Epidermal melanocyte (primary cell): ENCODE results near the gene DENND1A.
A peak's percentile ranks its signal among the peaks of the same experiment; 100 is the strongest.

Source experiments
- DNase-seq: peaks from one replicate; pipeline ENCODE4 v3.0.0; 2011; ENCODE audit warnings: low spot score; ENCODE audit not compliant: insufficient read length

Gene DENND1A

DNA sequence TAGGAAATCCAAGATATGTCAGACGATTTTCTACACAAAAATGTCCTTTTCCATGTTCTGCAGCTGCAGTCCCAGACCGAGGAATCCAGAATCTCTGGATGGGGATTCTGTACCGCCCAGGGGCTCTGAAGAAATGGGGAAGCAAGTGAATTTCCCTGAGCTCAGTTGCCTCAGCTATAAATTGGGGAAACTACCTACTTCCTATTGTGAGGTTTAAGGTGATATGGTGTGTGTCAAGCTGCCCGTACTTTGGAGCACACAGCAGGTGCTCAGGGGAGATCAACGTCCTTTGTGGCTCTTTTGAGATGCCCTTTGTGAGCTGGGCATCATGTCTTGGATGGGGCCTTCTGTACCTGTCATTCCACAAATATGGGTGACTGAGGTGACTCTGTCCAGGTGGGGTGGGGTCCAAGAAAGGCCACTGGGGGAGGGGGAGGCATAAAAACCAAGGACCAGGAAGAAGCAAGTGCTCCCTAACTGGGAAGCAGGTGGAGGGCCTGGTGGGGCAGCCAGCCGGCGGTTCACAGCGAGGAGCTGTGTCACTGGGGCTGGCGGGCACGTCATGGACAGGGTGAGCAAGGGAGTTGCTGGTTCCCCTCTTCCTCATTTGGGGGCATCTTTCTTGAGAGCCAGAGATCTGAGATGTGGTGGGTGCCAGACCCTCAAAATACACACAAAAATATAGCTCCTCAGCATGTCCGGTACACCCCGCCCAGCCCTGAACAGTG lies 457.9 kb downstream of the DENND1A start:
- no peak for DNase-seq

DNA sequence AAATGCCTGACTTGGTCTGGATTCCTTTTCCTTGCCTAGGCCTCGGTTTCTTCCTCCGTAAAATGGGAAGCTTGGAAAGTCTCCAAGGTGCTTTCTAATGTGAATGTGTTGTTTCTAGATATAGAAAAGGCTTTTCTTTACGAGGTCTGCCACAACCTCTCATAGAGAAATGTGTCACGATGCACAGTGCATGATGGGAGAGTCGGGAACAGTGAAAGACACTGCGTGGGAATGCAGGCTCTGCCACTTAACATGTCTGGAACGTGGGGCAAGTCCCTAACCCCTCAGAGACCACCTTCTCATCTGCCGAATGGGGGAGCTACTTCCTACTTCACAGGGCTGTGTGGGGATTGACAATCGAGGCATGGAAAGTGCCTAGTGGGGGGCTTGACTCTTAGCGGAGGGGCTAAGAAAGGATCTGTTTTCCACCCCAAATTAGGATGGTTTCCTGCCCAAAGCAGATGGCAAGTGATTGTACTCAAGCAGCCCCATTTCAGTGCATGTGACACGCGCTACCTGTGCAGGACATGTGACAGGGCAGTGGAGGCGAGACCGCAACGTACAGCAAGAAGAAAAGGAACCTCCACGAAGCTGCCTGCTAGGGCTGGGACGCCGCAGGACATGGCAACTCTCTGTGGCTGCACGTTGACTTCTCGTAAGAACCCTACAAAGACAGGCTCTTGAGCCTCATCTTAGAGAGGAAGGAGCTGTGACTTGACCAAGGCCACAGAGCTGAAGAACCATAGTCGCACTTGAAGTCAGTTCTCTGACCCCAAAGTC lies 458.7 kb downstream of the DENND1A start:
- no peak for DNase-seq

DNA sequence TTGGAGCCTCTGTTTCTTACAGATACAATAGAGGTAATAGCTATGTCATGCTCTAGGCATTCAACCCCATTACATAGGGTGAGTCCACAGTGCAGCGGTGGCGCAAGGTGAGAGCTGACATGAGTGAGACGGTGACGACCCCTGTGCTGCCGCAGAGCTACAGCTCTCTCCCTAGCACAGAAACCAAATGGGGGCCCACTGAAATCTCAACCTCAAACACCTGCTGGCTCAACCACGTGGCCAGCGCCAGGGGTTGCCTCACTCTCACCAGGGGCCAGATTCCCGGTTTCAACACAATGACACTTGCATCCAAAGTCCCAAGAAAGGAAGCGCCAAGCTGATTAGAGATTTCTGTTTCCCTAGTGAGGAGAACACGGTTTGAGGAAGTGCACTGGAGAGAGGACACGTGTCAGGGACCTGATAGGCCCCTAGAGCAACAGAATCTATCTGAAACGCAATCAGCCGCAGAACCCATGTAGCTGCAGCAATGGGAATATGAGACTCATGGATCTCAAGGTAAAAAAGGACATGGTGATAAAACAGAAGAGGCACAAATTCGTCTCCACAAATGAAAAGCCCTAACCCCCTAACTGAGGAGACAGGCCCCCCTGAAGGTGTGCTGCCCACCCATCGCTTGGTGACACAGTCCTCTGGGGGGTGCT lies 459.7 kb downstream of the DENND1A start:
- DNase-seq: no peak

DNA sequence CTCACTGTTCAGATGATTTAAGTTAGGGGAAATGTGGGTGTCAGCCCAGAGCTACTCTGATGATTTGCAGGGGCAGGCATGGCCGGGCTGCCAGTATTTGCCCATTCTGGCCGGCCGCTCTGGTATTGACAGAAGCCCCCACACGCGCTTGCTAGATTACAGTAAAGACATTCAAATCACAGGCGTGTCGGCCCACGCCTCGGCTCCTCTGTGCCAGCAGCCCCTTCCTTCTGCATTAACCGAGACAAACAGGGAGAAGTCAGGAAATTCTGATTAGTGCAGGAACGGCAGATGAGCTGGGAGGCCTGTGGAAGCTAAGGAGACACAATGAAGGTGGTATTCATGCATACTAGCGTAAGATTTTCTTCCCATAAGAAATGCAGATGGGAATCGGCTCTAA lies 460.6 kb downstream of the DENND1A start:
- DNase-seq: no peak

DNA sequence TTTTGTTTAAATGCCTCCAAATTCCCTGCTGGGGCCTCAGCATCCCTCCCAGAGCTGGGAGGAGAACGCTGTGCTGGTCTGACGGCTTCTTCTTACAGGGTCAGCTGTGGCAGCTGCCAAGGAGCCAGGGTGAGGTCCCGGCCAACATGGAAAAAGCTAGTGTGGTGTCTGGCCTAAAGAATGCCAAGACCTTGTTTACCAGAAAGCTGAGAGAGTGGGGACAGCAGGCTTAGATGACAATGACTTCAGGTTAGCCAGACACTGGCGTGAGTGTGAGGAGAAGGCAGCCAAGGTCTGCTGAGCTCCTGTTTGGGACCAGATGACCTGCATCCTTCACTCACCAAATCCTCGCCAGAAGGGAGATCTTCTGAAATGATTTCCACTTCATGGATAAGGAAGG lies 461.4 kb downstream of the DENND1A start:
- no peak for DNase-seq

DNA sequence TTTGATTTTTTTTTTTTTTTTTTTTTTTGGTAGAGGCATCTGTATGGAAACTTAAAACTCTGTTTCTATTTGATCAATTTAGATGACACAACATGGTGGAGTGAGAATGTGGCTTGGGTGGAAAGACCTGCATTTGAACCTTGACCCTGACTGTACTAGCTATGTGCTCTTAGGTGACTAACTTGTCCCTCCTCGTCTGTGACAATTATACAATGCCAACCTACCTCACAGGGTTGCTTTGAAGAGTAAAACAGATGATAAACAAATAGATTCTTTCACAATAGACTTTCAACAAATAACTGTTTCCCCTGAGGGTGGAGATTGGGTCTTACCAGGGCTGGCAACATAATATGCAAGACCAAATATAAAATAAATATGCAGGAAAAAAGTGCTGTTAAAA lies 464.6 kb downstream of the DENND1A start:
- no peak for DNase-seq

DNA sequence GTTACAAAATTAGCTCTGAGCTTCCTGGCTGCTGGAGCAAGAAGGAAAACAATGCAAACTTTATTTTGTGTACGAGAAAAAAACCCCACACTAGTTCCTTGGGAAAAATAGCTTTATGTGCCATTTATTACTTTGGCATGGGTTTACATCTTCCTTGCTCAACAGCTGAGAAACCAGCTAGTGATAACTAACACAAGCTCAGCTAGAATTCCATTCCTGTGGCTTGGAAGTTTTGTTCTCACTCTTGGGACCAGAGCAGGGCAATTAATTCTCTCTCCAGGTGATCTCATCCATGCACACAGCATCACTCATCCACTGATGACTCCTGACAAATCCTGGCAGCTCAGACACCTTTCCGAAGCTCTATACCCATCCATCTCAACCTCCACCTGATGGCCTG lies 469.8 kb downstream of the DENND1A start:
- no peak for DNase-seq

DNA sequence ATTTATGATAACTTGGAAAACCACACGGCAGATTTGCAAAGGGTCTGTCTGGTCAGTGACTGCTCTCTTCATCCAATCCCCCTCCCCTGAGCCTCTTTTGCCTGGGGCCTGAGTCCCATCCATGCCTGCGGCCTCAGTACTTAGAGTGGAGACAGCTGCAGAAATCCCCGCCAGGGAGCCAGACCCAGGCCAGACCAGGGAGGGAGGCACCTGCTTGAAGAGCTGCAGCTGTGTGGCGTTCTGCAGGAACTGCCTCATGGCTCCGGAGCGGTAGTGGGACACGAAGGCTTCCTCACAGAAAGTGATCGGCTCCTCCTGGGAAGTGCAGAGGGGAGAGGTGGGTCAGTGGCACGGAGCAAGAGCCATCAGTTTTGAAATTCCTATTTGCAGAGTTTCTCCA lies 472.3 kb downstream of the DENND1A start:
- no peak for DNase-seq

DNA sequence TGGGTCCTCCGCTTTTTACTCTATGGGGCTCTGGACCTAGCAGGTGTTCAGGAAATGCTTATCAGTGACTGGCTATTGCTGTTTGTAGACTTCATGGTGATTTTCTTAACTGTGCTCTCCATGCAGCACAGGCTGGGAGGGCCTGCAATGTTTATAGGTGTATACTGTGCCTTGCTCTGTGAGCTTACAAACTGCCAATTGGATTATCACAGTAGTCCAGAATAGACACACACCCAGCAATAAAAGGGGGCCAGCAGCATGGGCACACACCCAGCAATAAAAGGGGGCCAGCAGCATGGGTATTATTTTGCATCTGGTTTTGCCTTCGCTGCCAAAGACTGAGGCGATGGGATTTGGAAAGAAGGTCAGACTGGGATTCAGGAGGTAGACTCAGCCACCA lies 473.9 kb downstream of the DENND1A start:
- DNase-seq: no peak

DNA sequence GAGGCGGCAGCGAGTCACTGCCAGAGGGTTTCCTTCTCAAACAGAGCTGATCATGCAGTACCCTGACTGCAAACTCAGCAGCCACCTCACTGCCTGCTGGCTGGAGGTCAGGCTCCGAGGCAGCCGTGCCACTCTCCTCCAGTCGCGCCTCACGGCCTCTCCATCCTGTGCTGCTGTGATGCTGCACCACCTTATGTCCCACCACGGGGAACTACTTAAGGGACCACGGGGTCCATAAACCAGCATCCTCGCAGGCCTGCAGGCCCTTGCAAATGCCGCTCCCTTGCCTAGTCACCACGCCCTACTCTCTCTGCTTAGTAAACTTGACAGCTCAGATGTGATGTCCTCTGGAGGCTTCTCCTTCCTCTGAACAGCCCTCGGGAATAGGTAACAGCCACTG lies 474.7 kb downstream of the DENND1A start:
- DNase-seq: no peak

DNA sequence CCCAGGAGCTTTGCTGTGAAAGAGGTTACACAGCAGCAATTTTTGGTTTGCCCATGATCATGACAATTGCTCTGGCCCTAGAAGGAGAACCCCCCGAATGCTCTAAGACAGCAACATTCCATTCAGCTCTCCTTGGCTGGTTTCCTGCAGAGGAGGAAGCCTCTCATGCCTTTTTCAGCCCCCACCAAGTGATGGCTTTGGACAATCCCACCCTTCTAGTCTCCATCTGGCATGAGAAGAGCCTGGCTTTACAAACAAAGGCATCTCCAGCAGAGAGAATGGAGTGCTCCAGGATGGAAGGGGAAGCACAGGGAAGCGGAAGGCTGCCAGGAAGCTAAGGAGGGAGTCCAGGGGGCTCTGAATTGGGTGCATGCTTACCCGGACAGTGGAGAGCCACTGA lies 475.6 kb downstream of the DENND1A start:
- no peak for DNase-seq

DNA sequence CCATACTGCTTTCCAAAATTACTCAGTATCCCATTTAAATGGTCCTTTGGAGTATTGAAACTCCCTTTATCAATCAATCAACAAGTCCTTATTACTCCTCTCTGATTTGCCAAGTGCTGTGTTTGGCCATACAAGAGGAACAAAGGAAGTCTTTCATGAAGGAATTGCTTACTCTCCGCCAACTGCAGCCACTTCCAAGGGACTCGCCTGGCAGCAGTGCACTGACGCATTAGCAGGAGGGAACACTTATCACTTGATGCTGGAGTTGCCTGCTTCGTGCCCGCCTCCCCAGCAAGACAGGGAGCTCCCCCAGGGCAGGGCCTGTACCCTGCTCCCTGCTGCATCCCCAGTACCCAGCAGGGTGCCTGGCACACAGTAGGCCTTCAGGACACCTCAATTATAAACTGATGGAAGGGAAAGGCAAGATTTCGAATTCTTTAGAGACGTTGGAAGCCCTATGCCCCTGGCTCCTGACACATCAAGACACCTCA lies 476.1 kb downstream of the DENND1A start:
- DNase-seq: peak; percentile 36

DNA sequence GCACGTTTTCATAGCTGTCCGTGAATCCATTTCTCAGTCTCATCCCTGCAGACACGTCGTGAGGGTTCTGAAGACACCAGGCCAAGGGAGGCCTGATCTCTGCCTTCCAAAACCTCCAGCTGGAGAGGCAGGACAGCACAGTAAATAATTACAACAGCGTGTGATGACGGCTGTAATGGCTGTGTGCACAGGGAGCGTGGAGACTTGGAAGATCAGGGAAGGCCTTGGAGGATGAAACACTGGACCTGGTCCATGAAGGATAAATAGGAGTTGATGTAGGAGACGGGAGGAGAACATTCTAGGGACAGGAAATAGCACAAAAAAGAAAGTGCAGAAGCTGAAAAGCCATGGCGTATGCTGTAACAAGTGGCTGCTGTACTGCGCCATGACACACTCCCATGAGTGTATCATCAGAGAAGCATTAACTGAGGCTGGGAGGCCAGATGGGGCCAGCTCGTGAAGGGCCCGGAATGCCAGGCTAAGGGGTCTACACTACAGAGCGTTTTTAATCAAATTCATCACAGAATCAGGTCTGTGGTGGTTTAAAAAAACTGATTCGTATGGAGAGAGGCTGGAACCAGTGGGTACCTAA lies 476.8 kb downstream of the DENND1A start:
- DNase-seq: no peak

DNA sequence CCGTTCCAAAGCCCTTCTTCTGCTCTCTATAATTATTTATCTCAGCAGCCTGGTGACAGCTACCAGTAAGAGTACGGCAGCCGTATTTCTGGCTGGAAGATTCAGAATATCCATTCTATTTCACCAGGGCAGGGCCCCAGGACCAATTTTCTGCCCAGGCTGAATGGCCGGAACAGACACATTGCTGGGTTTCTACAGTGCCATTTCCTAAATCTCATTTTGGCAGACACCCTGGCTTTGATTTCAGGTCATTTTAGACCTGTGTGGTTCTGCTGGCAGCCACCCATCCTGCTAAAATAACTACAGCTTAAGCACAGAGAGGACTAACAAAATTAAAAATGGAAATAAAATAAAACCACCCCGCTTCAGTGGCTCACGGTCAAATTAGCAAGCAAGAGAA lies 478.9 kb downstream of the DENND1A start:
- no peak for DNase-seq

DNA sequence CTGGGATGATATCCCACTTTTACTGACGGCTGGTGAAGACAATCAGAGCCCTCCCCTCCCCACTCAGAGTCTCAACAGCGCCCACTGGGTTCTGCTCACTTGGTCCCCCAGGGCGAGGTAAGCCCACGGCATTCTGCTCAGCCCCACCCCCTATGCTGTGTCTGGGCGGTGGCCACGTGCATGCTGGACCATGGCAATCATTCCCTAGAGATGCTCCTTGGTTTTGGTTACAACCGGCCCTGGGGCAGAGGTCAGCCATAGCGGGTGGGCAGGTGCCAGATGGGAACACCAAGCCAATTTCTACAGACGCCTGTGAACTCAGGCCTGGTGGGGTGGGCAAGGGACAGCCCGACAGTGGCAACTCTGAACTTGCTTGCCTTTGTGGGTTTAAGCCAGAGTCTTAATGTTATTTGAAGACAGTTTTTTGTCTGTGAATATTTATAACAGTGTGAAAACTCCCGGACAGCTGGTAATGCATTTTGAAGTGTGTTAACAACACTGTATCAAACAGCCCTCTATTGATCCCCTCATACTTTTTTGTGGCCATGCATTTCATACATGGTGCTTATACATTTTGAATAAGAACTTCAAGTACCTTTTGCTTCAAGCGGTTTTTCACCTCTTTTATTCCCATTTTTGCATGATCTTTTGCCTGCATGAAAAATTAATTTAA lies 479.7 kb downstream of the DENND1A start:
- DNase-seq: no peak

DNA sequence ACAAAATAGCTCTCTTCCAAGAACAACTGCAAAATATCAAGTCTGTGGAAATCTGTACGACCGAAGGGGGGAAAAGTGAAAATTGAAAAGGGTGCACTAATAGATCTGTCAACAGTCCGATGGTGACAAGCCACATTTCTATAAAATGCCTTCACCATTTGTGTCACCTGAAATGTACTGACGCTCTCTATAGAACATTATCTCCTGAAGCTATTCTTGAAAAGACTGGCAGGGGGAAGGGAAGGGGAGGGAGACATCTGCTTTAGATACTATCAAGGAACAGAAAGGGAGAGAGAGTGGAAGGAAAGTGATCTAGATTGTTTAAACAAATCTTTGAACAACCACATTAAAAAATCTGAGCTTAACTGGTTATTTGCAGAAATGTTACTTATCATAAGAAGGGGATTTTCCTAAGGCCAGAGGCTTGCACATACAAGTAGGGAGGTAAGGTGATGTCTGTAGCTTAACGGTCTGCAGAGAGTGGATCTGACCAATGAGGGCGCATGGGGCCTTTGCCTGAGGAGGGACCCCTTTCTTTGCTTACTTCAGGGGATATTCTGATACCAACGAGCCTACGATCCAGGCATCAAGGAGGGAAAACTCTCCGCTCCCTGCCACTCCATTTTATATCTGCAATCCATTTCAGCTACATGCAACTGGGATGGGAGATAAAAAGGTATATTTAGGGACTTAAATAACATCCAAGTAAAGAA lies 481.8 kb downstream of the DENND1A start:
- DNase-seq: no peak

DNA sequence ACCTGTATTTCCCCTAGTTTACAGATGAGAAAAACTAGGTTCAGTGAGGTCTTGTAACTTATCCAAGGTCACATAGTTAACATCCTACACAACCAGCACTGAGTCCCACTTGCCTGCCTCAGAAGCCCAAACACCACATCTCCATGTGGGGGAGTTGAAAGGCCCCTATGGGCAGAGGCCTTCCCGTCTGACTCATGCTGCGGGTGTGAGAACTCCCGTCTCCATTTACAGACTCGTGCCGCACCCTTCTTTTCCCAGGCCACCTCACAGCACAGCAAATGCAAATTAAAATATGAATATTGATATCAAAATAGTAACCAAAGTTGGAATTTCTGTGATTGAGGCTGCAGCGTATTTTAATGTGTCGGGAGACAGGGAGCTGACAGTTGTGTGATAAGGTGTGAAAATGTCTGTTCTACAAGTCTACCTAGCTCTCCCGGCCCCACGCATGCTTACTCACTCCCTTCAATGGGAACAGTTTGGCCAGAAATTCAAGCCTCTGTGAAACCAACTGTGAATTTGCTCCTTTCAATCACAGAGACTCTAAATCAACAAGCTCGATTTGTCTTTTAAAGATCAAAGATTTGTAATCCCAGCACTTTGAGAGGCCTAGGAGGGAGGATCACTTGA lies 483.8 kb downstream of the DENND1A start:
- no peak for DNase-seq

DNA sequence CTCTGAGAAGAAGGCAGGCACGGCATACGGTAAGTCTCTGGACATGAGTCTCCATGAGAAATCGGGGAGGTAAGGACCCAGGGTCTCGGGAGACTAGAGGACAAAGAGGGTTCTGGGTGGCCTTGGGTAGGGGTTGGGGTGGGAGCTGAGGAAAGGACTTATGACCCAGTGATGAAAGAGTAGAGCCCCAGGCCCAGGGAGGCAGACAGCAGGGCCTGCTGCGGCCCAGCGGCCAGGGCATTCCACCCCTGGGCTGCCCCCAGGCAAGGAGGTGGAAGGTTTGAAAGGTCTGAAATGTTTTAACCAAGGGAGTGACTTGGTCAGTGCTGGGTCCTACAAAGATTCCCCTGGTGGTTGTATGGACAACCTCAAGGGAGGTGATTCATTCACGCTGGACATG lies 484.8 kb downstream of the DENND1A start:
- DNase-seq: no peak

DNA sequence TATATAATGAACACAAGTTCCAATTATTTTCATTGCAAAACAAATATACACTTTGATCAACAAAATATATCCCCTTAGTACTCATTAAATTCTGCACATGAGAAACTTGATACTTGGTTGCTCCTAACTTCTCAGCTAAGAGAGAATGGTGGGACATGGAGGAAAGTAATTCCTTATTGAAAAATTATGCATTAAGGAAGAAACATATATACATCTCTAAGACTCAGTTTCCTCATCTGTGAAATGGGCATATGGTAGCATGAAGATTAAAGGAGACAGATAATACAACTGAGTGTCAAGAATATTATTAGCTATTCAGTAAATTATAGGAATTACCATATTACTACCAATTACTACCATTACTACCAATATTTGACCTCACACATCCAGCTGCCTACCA lies 488.2 kb downstream of the DENND1A start:
- DNase-seq: no peak

DNA sequence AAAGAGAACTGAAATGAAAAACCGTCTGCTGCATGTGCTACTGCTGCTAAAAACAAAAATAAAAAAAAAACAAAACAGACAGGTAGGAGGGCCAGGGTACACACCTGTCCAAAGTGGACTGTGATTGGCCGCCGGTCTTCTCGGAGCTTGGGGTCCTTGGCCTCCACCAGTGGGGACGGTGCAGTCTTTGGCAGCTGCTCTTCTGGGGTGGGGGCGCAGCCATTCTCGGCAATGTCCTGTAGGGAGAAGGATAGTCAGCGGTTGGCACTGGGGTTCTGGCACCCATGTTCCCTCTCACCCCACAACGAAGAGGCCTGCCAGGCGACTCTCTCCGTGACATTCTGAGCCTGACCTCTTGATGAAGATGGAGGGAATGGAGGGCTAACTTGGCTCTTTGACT lies 489.7 kb downstream of the DENND1A start:
- no peak for DNase-seq
